Measurements from ENCODE around the gene ISCA1. TPM values are rescaled to one million over a fixed set of nuclear protein-coding genes. Genes with fewer than 3 reads are reported as not detected.

ISCA1 gene
- polyA plus RNA-seq, 2 of the 4 experiments (the other 2 are of a cell fraction) = 42.4 to 58.2 TPM

- WGBS (ENCODE audit: missing lambda C conversion rate) = 87% methylated on average over 6 of the region's 6 CpGs
- no peaks in the 10 kb centered on the region for H3K4me1 ChIP-seq
- no peaks in the 10 kb centered on the region for H3K9me3 ChIP-seq
- ATAC-seq = no peak
- TF ChIP-seq SREBF2 (IDR thresholded peaks at IDR 0.05) (no peak), SMC3 (IDR thresholded peaks at IDR 0.05) (no peak)
- no peak for DNase-seq (ENCODE audit: low read depth in 1 of 2, low spot score in 1 of 2)
- no peak overlapping the region for H3K4me2 ChIP-seq
- no peak overlapping the region for H3K27ac ChIP-seq
- ChIA-PET CTCF (interaction anchor here (1.2 kb wide), 1 partner anchor 8 kb away, joined by 4 read pairs; no protein-coding TSS in a partner anchor), POLR2A (interaction anchor here (0.8 kb wide), 1 partner anchor 19 kb away, joined by 3 read pairs; the partner anchor contains the start of gene ISCA1)
- no peak for FAIRE-seq
- H3K4me3 ChIP-seq = no peak overlapping the region
Measured at GRCh38 chr9:86263876-86264275, 18.5 kb downstream of the ISCA1 start.

- ChIA-PET POLR2A (no interaction called here), CTCF (interaction anchor here (1.0 kb wide), 1 partner anchor 60 kb away, joined by 3 read pairs; no protein-coding TSS in a partner anchor)
- H3K27ac ChIP-seq = no peak overlapping the region
- no peaks in the 10 kb centered on the region for H3K4me1 ChIP-seq
- TF ChIP-seq RAD21 (conservative IDR thresholded peaks at IDR 0.05 in 1 of 2, IDR thresholded peaks at IDR 0.05 in 1 of 2) = no peak
- TF ChIP-seq RFX5 (IDR thresholded peaks at IDR 0.05) = no peak
- no peak for TF ChIP-seq RARB (CRISPR knock-in tag; IDR thresholded peaks at IDR 0.05)
- no peak for TF ChIP-seq EHF (CRISPR knock-in tag; IDR thresholded peaks at IDR 0.05)
- no peak for TF ChIP-seq MAZ (IDR thresholded peaks at IDR 0.05; ENCODE audit: borderline replicate concordance, low read depth, low read length)
- TF ChIP-seq JUN (IDR thresholded peaks at IDR 0.05) = no peak
- no peak for TF ChIP-seq FOSL2 (IDR thresholded peaks at IDR 0.05)
- TF ChIP-seq FOSL2 (CRISPR knock-in tag; IDR thresholded peaks at IDR 0.05) = no peak
- no peak for TF ChIP-seq ZFP36 (IDR thresholded peaks at IDR 0.05; ENCODE audit: borderline replicate concordance, partially characterized antibody)
- no peak for TF ChIP-seq TFCP2L1 (CRISPR knock-in tag; IDR thresholded peaks at IDR 0.05)
- no peak overlapping the region for H3K4me3 ChIP-seq
- no peak for DNase-seq (ENCODE audit: low read depth in 1 of 2, low spot score in 1 of 2)
- WGBS (ENCODE audit: missing lambda C conversion rate) = 69% methylated on average over 4 of the region's 4 CpGs
- H3K4me2 ChIP-seq = no peak overlapping the region
- no peak for FAIRE-seq
- H3K9me3 ChIP-seq = no peaks in the 10 kb centered on the region
- ATAC-seq = no peak
Measured at GRCh38 chr9:86262492-86262891, 19.8 kb downstream of the ISCA1 start.

- ATAC-seq (no peak; a peak in 1 of 6 replicates), FAIRE-seq (no peak), DNase-seq (ENCODE audit: low read depth in 1 of 2, low spot score in 1 of 2) (no peak)
- CTCF ChIA-PET = interaction anchor here (0.5 to 2.1 kb wide), 2 partner anchors 57 to 116 kb away, joined by 4 to 7 read pairs; no protein-coding TSS in a partner anchor
- TF ChIP-seq KDM1A (IDR thresholded peaks at IDR 0.05; ENCODE audit: low read depth) (no peak), ZSCAN20 (CRISPR knock-in tag; IDR thresholded peaks at IDR 0.05) (no peak), CHD2 (IDR thresholded peaks at IDR 0.05; ENCODE audit: low read length, partially characterized antibody) (no peak), NPAS2 (CRISPR knock-in tag; IDR thresholded peaks at IDR 0.05; ENCODE audit: borderline replicate concordance) (no peak), POLR2A (IDR thresholded peaks at IDR 0.05; ENCODE audit: low read length) (no peak), MYC (IDR thresholded peaks at IDR 0.05; ENCODE audit: borderline replicate concordance, low read length) (no peak), HOXB5 (CRISPR knock-in tag; IDR thresholded peaks at IDR 0.05) (no peak), RCOR1 (IDR thresholded peaks at IDR 0.05; ENCODE audit: low read depth, low read length) (no peak), KDM5A (IDR thresholded peaks at IDR 0.05) (no peak), HES2 (IDR thresholded peaks at IDR 0.05) (no peak)
- no peaks in the 10 kb centered on the region for H3K9me3 ChIP-seq
- H3K27ac ChIP-seq = no peak within 1 kb of the TSS
- H3K4me2 ChIP-seq = no peak within 1 kb of the TSS
- H3K4me1 ChIP-seq = no peaks in the 10 kb centered on the region
- POLR2A ChIA-PET = no interaction called here
- H3K4me3 ChIP-seq = no peak within 1 kb of the TSS
- 83% methylated on average over 8 of the region's 8 CpGs for WGBS (ENCODE audit: missing lambda C conversion rate)
Measured at GRCh38 chr9:86259557-86259956, 22.8 kb downstream of the ISCA1 start, which contains the start of gene C9orf153. Gene C9orf153 (minus strand): TSS chr9:86259657. CDS start chr9:86229603, 30,054 bp downstream.

- no peak for TF ChIP-seq NPAS2 (CRISPR knock-in tag; IDR thresholded peaks at IDR 0.05; ENCODE audit: borderline replicate concordance)
- no peak for TF ChIP-seq ZC3H11A (IDR thresholded peaks at IDR 0.05)
- no peak for TF ChIP-seq HOXB5 (CRISPR knock-in tag; IDR thresholded peaks at IDR 0.05)
- no peak for TF ChIP-seq FOSB (CRISPR knock-in tag; IDR thresholded peaks at IDR 0.05)
- TF ChIP-seq JUN (IDR thresholded peaks at IDR 0.05) = no peak
- TF ChIP-seq KDM1A (IDR thresholded peaks at IDR 0.05; ENCODE audit: low read depth) = no peak
- no peak for TF ChIP-seq MAZ (IDR thresholded peaks at IDR 0.05; ENCODE audit: borderline replicate concordance, low read depth, low read length)
- TF ChIP-seq ZFP36 (IDR thresholded peaks at IDR 0.05; ENCODE audit: borderline replicate concordance, partially characterized antibody) = no peak
- TF ChIP-seq EHMT2 (IDR thresholded peaks at IDR 0.05; ENCODE audit: low read depth) = no peak
- TF ChIP-seq EP300 (IDR thresholded peaks at IDR 0.05) = no peak
- TF ChIP-seq BCL3 (IDR thresholded peaks at IDR 0.05) = no peak
- TF ChIP-seq KDM5A (IDR thresholded peaks at IDR 0.05) = no peak
- TF ChIP-seq ZSCAN20 (CRISPR knock-in tag; IDR thresholded peaks at IDR 0.05) = no peak
- TF ChIP-seq HDAC2 (IDR thresholded peaks at IDR 0.05) = no peak
- no peak for TF ChIP-seq PBX3 (IDR thresholded peaks at IDR 0.05)
- H3K9me3 ChIP-seq = no peaks in the 10 kb centered on the region
- no peak overlapping the region for H3K4me3 ChIP-seq
- WGBS (ENCODE audit: missing lambda C conversion rate) = 95% methylated on average over 2 of the region's 2 CpGs
- FAIRE-seq = no peak
- ChIA-PET CTCF (interaction anchor here (1.6 kb wide), 1 partner anchor 18 kb away, joined by 7 read pairs; no protein-coding TSS in a partner anchor), POLR2A (no interaction called here)
- no peaks in the 10 kb centered on the region for H3K4me1 ChIP-seq
- H3K4me2 ChIP-seq = no peak overlapping the region
- no peak for DNase-seq (ENCODE audit: low read depth in 1 of 2, low spot score in 1 of 2)
- no peak for ATAC-seq
- no peak overlapping the region for H3K27ac ChIP-seq
Measured at GRCh38 chr9:86257391-86257790, 24.9 kb downstream of the ISCA1 start.
